Endothelial cell of umbilical vein (primary cell): Measurements from ENCODE around the gene GPBP1L1. TPM values are rescaled to one million over a fixed set of nuclear protein-coding genes. Genes with fewer than 3 reads are reported as not detected.

Experiments
- BruUV-seq: library from RNA; stranded (reverse); fragments of 400-500 nt; replicated peaks from 2 replicates; lab custom pipeline; 2021; lab: Mats Ljungman, UMichigan
- CTCF ChIA-PET: fragments of 300-600, 350-600 bp; sonication (Branson Sonifier 250); formaldehyde crosslinking; loops from one replicate; lab custom pipeline; 2021; ENCODE audit warnings: antibody characterized with exemption, inconsistent platforms; lab: Charles Lee
- POLR2A ChIA-PET: fragments of 300-600, 350-600 bp; sonication (Branson Sonifier 250); formaldehyde crosslinking; loops from one replicate; lab custom pipeline; 2021; ENCODE audit warnings: antibody characterized with exemption, inconsistent platforms; lab: Charles Lee
- DNase-seq: peaks from one replicate; pipeline ENCODE4 v3.0.0-alpha.2; 2011; ENCODE audit warnings: low read depth, low spot score
- FAIRE-seq: peaks from 2 replicates; lab custom pipeline; 2011; peaks lifted over from hg19 to GRCh38; lab: Jason Lieb, UNC
- H2AFZ ChIP-seq: 2 replicates; pipeline ENCODE4 v1.6.0; 2012; ENCODE audit warnings: low read depth, low read length, control low read depth, inconsistent platforms
- H3K27ac ChIP-seq: 2 replicates; pipeline ENCODE4 v1.5.1; 2011; ENCODE audit warnings: low read depth, mild to moderate bottlenecking, control low read depth, low read length, moderate library complexity; ENCODE audit not compliant: insufficient read depth
- H3K27me3 ChIP-seq, 2 experiments: 2 replicates each; pipeline versions ENCODE4 v1.6.0 to v1.6.1; 2011; ENCODE audit warnings: low read length in 2 of 2, mixed read lengths in 1 of 2; ENCODE audit not compliant: control insufficient read depth in 2 of 2, insufficient read depth in 2 of 2
- H3K36me3 ChIP-seq, 2 experiments: 2 replicates in 1 of 2; 3 replicates in 1 of 2; pipeline ENCODE4 v1.5.1; 2011; ENCODE audit warnings: low read length in 2 of 2, mild to moderate bottlenecking in 1 of 2, moderate library complexity in 1 of 2; ENCODE audit not compliant: control insufficient read depth in 2 of 2, insufficient read depth in 2 of 2; ENCODE audit errors: extremely low read depth in 1 of 2
- H3K4me1 ChIP-seq: 3 replicates; pipeline ENCODE4 v1.5.1; 2011; ENCODE audit warnings: mild to moderate bottlenecking, low read length; ENCODE audit not compliant: control insufficient read depth, insufficient read depth; ENCODE audit errors: extremely low read depth
- H3K4me2 ChIP-seq: 2 replicates; pipeline ENCODE4 v1.6.1; 2011; ENCODE audit warnings: low read length, control low read depth, mixed read lengths; ENCODE audit not compliant: insufficient read depth
- H3K4me3 ChIP-seq, 3 experiments: fragments of 200-600 bp in 1 of 3; sonication (generic), shearing (Covaris generic) in 1 of 3; replicated peaks in 1 of 3; 2 replicates each; pipeline ENCODE4 v1.5.1; 2011 to 2016; ENCODE audit warnings: control low read depth in 3 of 3, low read length in 3 of 3, mild to moderate bottlenecking in 2 of 3, inconsistent platforms in 1 of 3, low read depth in 1 of 3, moderate library complexity in 1 of 3; ENCODE audit not compliant: insufficient read depth in 1 of 3
- H3K79me2 ChIP-seq: 2 replicates; pipeline ENCODE4 v1.6.0; 2012; ENCODE audit warnings: low read length, inconsistent platforms; ENCODE audit not compliant: control insufficient read depth, insufficient read depth
- H3K9ac ChIP-seq: replicated peaks from 2 replicates; pipeline ENCODE3; 2011; ENCODE audit warnings: low read length, control low read depth; ENCODE audit not compliant: insufficient read depth; ENCODE audit errors: extremely low read depth
- H3K9me1 ChIP-seq: replicated peaks from 3 replicates; pipeline ENCODE4 v1.6.0; 2011; ENCODE audit warnings: mild to moderate bottlenecking, low read length; ENCODE audit not compliant: control insufficient read depth, insufficient read depth; ENCODE audit errors: extremely low read depth
- H3K9me3 ChIP-seq: replicated peaks from 2 replicates; pipeline ENCODE4 v1.5.1; 2012; ENCODE audit warnings: low read length, inconsistent platforms; ENCODE audit not compliant: control insufficient read depth, insufficient read depth
- H4K20me1 ChIP-seq: replicated peaks from 2 replicates; pipeline ENCODE3; 2011; ENCODE audit warnings: mild to moderate bottlenecking, low read length; ENCODE audit not compliant: control insufficient read depth, insufficient read depth; ENCODE audit errors: extremely low read depth
- CTCF ChIP-seq, 2 donors: IDR thresholded peaks; 1 replicate in 1 of 2; 2 replicates in 1 of 2; pipeline ENCODE4 v1.5.1; 2011; ENCODE audit warnings: low read length in 2 of 2, mild to moderate bottlenecking in 2 of 2, moderate library complexity in 2 of 2, control low read depth in 1 of 2, inconsistent platforms in 1 of 2, low read depth in 1 of 2; ENCODE audit not compliant: insufficient read depth in 1 of 2; ENCODE audit errors: extremely low read depth in 1 of 2
- EZH2 ChIP-seq: IDR thresholded peaks from 2 replicates; pipeline ENCODE4 v1.6.1; 2012; ENCODE audit warnings: borderline replicate concordance, low read depth, mild to moderate bottlenecking, moderate library complexity, low read length, inconsistent platforms; ENCODE audit not compliant: severe bottlenecking
- FOS ChIP-seq: IDR thresholded peaks from 2 replicates; pipeline ENCODE4 v1.6.1; 2011; ENCODE audit warnings: mild to moderate bottlenecking, low read length, moderate library complexity, borderline replicate concordance; ENCODE audit not compliant: insufficient read depth
- GATA2 ChIP-seq: IDR thresholded peaks from 2 replicates; pipeline ENCODE4 v1.7.0; 2011; ENCODE audit warnings: low read depth, mild to moderate bottlenecking, moderate library complexity, mixed read lengths, low read length; ENCODE audit not compliant: insufficient read length, insufficient read depth
- JUN ChIP-seq: IDR thresholded peaks from 2 replicates; pipeline ENCODE4 v1.6.1; 2011; ENCODE audit warnings: borderline replicate concordance, low read depth; ENCODE audit not compliant: insufficient read length, insufficient read depth
- MAX ChIP-seq: IDR thresholded peaks from 2 replicates; pipeline ENCODE4 v1.6.1; 2011; ENCODE audit not compliant: insufficient read depth, insufficient read length
- MYC ChIP-seq: IDR thresholded peaks from one replicate; pipeline ENCODE4 v1.6.1; 2011; ENCODE audit warnings: mild to moderate bottlenecking, low read depth, low read length
- POLR2A ChIP-seq: IDR thresholded peaks from 2 replicates; pipeline ENCODE4 v1.6.1; 2012; ENCODE audit warnings: low read depth, mild to moderate bottlenecking, control low read depth, low read length
- POLR2AphosphoS5 ChIP-seq: IDR thresholded peaks from 2 replicates; pipeline ENCODE4 v1.6.1; 2012; ENCODE audit warnings: low read depth, mild to moderate bottlenecking, control low read depth, low read length, moderate library complexity; ENCODE audit not compliant: insufficient read depth
- dilution Hi-C: fragments of 300-500 bp; cut with MboI; formaldehyde crosslinking; loops from one replicate; pipeline ENCODE4 v1.15.0; 2019; ENCODE audit warnings: low sequenced_read_pairs; ENCODE audit not compliant: extremely low pct_ligation_motif_present
- intact Hi-C: fragments of 100-400 bp; cut with micrococcal nuclease; formaldehyde crosslinking; loops from one replicate; pipeline ENCODE4 v1.10.0; 2022
- polyA plus RNA-seq, 4 experiments: library from polyadenylated mRNA; depleted of rRNA in 3 of 4; stranded (reverse) in 3 of 4; unstranded in 1 of 4; fragments of >200 nt; gene quantifications; 2 replicates each; pipeline versions ENCODE4 v1.2.1 to v1.2.3, GENCODE V29; 2011 to 2012; ENCODE audit warnings: missing spikeins in 1 of 4
- total RNA-seq: library from RNA; stranded (reverse); gene quantifications from 2 replicates; pipeline ENCODE4 v1.2.3, GENCODE V29; 2021

Gene GPBP1L1
- total and polyA plus RNA-seq, 2 donors (not counting 3 experiments of a cell fraction or from before 2014, with no cell fraction given), result 35.0 to 89.7 TPM

DNA sequence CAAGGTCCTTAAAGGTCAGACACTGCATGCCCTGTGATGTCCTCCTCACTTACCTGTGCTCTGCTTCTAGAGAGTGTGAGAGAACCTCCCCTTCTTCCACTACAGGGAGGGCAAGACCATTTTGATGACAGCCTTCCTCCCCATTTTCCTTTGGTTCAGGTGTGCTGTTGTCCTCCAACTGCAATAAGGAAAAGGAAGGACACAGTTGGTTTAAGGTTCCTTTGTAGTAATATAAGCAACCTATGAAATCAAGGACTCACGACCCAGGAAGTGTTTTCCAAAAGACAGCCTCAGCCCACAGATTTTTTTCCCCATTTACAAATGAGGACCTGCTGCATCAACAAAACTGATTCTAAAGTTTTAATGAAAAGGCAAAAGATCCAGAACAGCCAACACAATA is 55.9 kb downstream of the GPBP1L1 start:
- ChIA-PET CTCF (no interaction called here), POLR2A (no interaction called here)
- Histone ChIP-seq H3K36me3 (peaks cover 32 to 38% of the 10 kb centered on the region in 2 experiments), H3K4me1 (peaks cover 11% of the 10 kb centered on the region), H3K27ac (no peak overlapping the region), H3K4me2 (no peak overlapping the region), H3K9ac (no peak overlapping the region), H3K79me2 (no peaks in the 10 kb centered on the region), H3K4me3 (no peak overlapping the region), H4K20me1 (no peaks in the 10 kb centered on the region), H3K9me1 (no peaks in the 10 kb centered on the region), H3K27me3 (no peaks in the 10 kb centered on the region), H2AFZ (no peak overlapping the region), H3K9me3 (no peaks in the 10 kb centered on the region)
- no peak for FAIRE-seq
- DNase-seq, result no peak
- TF ChIP-seq GATA2 (no peak), MYC (no peak), CTCF (IDR thresholded peaks at IDR 0.05; ENCODE audit: extremely low read depth in 1 of 2, insufficient read depth in 1 of 2, low read depth in 1 of 2, low read length in 2 of 2) (no peak)
- intact Hi-C loops (no loop called here), dilution Hi-C loops (no loop called here)
- BruUV-seq, result no TSS peak

- H3K27me3 ChIP-seq, result no peaks in the 10 kb centered on the region
- intact Hi-C loops, result no loop called here
- FAIRE-seq, result peak; percentile 62
- H3K4me3 ChIP-seq, result no peak overlapping the region
- peaks cover 29 to 31% of the 10 kb centered on the region in 2 experiments for H3K36me3 ChIP-seq
- POLR2A ChIA-PET, result interaction anchor here (0.6 to 1.3 kb wide), 4 partner anchors 11 to 108 kb away, joined by 3 to 7 read pairs (median 5); partner anchors contain the start of genes NASP and PRDX1
- dilution Hi-C loops, result no loop called here
- H3K9ac ChIP-seq, result no peak overlapping the region
- DNase-seq, result peak; percentile 82
- no TSS peak for BruUV-seq
- CTCF ChIA-PET, result interaction anchor here (0.6 to 2.5 kb wide), 12 partner anchors 9 to 595 kb away, joined by 3 to 18 read pairs (median 4); partner anchors contain the start of gene NASP
- TF ChIP-seq POLR2A, result no peak
- TF ChIP-seq GATA2, result no peak
- TF ChIP-seq CTCF (IDR thresholded peaks at IDR 0.05; ENCODE audit: extremely low read depth in 1 of 2, insufficient read depth in 1 of 2, low read depth in 1 of 2, low read length in 2 of 2), result no peak
- no peak for TF ChIP-seq JUN
- no peak for TF ChIP-seq MYC
- no peak for TF ChIP-seq EZH2
- TF ChIP-seq FOS, result no peak
- no peak for TF ChIP-seq MAX
- no peak for TF ChIP-seq POLR2AphosphoS5
- H3K4me1 ChIP-seq, result peaks cover 11% of the 10 kb centered on the region
- H3K9me3 ChIP-seq, result no peaks in the 10 kb centered on the region
- no peaks in the 10 kb centered on the region for H4K20me1 ChIP-seq
- peak overlapping the region; percentile 24 for H3K4me2 ChIP-seq
- no peaks in the 10 kb centered on the region for H3K79me2 ChIP-seq
- H3K27ac ChIP-seq, result no peak overlapping the region
- H2AFZ ChIP-seq, result no peak overlapping the region
- no peaks in the 10 kb centered on the region for H3K9me1 ChIP-seq
These were observed 57.3 kb downstream of the GPBP1L1 start for GRCh38 chr1:45629035-45629434.
